Lower lobe of right lung (tissue), 2 donors: ENCODE results near the gene CCDC9. TPM values are rescaled to one million over a fixed set of nuclear protein-coding genes. Genes with fewer than 3 reads are reported as not detected.
"Not testable (repeated sequence)": the region's sequence is repeated elsewhere in the genome, so short reads cannot be mapped to it uniquely, and the experiment has no call there.

Experiments used
- ATAC-seq, 2 donors: fragments of 200-7000 bp; cut with Tn5 transposase; one replicate each; pipeline ENCODE4 v1.9.1; 2020 to 2022; ENCODE audit warnings: mild to moderate bottlenecking in 2 of 2, moderate library complexity in 2 of 2
- DNase-seq: peaks from one replicate; pipeline ENCODE4 v3.0.0-alpha.2; 2020
- H3K27ac ChIP-seq: fragments of 200-600 bp; one replicate; pipeline ENCODE4 v1.8.0; 2022
- H3K27me3 ChIP-seq: fragments of 200-600 bp; one replicate; pipeline ENCODE4 v1.8.0; 2022; ENCODE audit warnings: low read depth
- H3K36me3 ChIP-seq: fragments of 200-600 bp; one replicate; pipeline ENCODE4 v1.8.0; 2022; ENCODE audit warnings: mild to moderate bottlenecking
- H3K4me1 ChIP-seq: fragments of 200-600 bp; one replicate; pipeline ENCODE4 v1.8.0; 2022
- H3K4me3 ChIP-seq: fragments of 200-600 bp; one replicate; pipeline ENCODE4 v1.8.0; 2022; ENCODE audit warnings: mild to moderate bottlenecking
- H3K9me3 ChIP-seq: fragments of 200-600 bp; one replicate; pipeline ENCODE4 v1.8.0; 2022
- intact Hi-C: fragments of 100-400 bp; cut with DNase I; formaldehyde crosslinking; loops from one replicate; pipeline ENCODE4 v1.11.0; 2022
- total RNA-seq: library from RNA; stranded (reverse); fragmentation: NEBNext Ultra II Directional; extraction: Animal tissue kit (Norgen Biotek cat#: 25700); gene quantifications from one replicate; pipeline ENCODE4 v1.2.1, GENCODE V29; 2021
- TF ChIP-seq, protein P1 (sequence below): fragments of 200-600 bp; IDR thresholded peaks from one replicate; pipeline ENCODE4 v1.8.0; 2022; ENCODE audit warnings: antibody characterized with exemption, mild to moderate bottlenecking
- donor health status: DM: no; HTN: yes; CAD: no; lungs with severe emphysema.

The CCDC9 gene
- total RNA-seq, 1 donor from 2014 or later = 30.7 TPM

DNA sequence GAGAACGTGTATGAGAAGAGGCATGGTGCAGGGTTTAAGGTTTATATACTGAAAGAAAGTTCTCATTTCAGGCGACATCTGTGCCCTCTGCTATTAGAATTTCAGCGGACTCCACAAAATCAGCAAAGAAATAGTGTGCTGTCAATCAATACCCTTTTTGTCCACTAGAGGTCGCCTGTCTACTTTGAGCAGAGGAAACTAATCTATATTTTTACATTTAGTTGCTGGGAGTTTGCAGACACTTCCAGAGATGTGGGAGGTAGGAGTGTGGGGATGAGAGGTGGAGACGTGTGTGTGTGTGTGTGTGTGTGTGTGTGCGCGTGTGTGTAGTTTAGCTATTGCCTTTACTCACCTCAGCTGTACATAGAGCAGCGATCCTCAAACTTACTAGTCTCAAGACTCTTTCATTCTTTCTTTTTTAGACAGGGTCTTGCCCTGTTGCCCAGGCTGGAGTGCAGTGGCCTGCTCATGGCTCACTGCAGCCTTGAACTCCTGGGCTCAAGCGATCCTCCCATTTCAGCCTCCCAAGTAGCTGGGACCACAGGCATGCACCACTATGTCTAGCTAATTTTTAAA is 28.1 kb downstream of the CCDC9 start:
- intact Hi-C loops = no loop called here
- ATAC-seq = peak; percentile 42 to 46
- Histone ChIP-seq H3K4me1 (no peaks in the 10 kb centered on the region), H3K27me3 (no peaks in the 10 kb centered on the region), H3K36me3 (no peaks in the 10 kb centered on the region), H3K9me3 (no peaks in the 10 kb centered on the region), H3K4me3 (no peak overlapping the region), H3K27ac (no peak overlapping the region)
- TF ChIP-seq, protein P1, sequence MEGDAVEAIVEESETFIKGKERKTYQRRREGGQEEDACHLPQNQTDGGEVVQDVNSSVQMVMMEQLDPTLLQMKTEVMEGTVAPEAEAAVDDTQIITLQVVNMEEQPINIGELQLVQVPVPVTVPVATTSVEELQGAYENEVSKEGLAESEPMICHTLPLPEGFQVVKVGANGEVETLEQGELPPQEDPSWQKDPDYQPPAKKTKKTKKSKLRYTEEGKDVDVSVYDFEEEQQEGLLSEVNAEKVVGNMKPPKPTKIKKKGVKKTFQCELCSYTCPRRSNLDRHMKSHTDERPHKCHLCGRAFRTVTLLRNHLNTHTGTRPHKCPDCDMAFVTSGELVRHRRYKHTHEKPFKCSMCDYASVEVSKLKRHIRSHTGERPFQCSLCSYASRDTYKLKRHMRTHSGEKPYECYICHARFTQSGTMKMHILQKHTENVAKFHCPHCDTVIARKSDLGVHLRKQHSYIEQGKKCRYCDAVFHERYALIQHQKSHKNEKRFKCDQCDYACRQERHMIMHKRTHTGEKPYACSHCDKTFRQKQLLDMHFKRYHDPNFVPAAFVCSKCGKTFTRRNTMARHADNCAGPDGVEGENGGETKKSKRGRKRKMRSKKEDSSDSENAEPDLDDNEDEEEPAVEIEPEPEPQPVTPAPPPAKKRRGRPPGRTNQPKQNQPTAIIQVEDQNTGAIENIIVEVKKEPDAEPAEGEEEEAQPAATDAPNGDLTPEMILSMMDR = peak; percentile 79
- DNase-seq = no peak

DNA sequence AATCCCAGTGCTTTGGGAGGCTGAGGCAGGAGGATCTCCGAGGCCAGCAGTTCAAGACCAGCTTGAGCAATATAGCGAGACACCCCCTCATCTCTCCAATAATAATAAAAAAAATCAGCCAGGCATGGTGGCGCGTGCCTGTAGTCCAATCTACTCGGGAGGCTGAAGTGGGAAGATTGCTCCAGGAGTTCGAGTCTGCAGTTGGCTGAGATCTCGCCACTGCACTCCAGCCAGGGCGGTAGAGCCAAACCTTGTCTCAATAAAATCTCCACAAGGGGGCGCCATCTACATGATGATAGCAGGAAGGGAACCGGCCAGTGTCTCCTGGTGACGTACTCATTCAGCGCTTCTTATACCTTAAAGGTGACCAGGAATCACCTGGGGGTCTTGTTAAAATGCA is 39.7 kb downstream of the CCDC9 start:
- peak; percentile 65 for DNase-seq
- H3K9me3 ChIP-seq = no peaks in the 10 kb centered on the region
- no peaks in the 10 kb centered on the region for H3K4me1 ChIP-seq
- H3K4me3 ChIP-seq = no peak overlapping the region
- intact Hi-C loops = no loop called here
- no peaks in the 10 kb centered on the region for H3K27me3 ChIP-seq
- peak; percentile 90 for ATAC-seq
- H3K27ac ChIP-seq = no peak overlapping the region
- TF ChIP-seq, protein P1 = peak; percentile 83
- peaks cover 3% of the 10 kb centered on the region for H3K36me3 ChIP-seq

DNA sequence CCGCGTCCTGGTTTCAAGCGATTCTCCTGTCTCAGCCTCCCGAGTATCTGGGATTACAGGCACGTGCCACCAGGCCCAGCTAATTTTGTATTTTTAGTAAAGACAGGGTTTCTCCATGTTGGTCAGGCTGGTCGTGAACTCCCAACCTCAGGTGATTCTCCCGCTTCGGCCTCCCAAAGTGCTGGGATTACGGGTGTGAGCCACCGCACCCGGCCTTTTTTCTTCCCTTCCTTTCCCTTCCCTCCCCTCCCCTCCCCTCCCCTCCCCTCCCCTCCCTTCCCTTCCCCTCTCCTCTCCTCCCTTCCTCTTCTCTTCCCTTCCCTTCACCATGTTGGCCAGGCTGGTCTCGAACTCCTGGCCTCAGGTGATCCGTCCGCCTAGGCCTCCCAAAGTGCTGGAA is 44.5 kb downstream of the CCDC9 start:
- H3K4me1 ChIP-seq, H3K27me3 ChIP-seq, DNase-seq, ATAC-seq, intact Hi-C loops, H3K4me3 ChIP-seq, H3K9me3 ChIP-seq, H3K27ac ChIP-seq, H3K36me3 ChIP-seq: not testable (repeated sequence)

DNA sequence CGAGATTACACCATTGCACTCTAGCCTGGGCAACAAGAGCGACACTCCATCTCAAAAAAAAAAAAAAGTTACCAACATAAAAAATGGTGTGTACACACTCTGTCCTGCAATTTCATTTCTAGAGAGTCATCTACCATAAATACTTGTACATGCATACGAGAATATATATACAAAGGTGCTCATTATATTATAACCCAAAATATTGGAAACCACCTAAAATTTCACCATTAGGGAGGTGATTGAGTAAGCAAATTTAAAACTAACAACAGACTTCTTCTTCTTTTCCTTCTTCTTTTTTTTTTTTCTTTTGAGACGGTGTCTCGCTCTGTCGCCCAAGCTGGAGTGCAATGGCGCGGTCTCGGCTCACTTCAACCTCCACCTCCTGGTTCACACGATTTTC is 45.9 kb downstream of the CCDC9 start:
- intact Hi-C loops = no loop called here
- TF ChIP-seq, protein P1 = no peak
- DNase-seq = no peak
- H3K27ac ChIP-seq = no peak overlapping the region
- H3K36me3 ChIP-seq = no peaks in the 10 kb centered on the region
- no peaks in the 10 kb centered on the region for H3K9me3 ChIP-seq
- ATAC-seq = no peak
- H3K4me1 ChIP-seq = no peaks in the 10 kb centered on the region
- no peaks in the 10 kb centered on the region for H3K27me3 ChIP-seq
- H3K4me3 ChIP-seq = no peak overlapping the region

DNA sequence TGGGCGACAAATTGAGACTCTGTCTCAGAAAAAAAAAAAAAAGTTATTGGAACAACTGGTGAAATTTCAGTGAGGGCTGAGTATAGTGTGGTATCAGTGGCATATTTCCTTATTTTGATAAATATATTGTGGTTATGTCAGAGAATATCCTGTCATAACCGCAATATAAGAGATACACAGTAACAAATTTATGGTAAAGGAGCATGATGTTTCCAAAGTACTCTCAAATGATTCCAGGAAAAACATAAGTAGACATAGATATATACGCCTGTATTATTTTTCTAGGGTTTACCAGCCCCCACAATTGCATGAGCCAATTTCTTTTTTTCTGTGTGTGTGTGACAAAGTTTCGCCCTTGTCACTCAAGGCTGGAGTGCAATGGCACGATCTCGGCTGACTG is 47.6 kb downstream of the CCDC9 start:
- no peak for DNase-seq
- Histone ChIP-seq H3K4me3 (no peak overlapping the region), H3K36me3 (no peaks in the 10 kb centered on the region), H3K27ac (no peak overlapping the region), H3K9me3 (no peaks in the 10 kb centered on the region), H3K4me1 (no peaks in the 10 kb centered on the region), H3K27me3 (no peaks in the 10 kb centered on the region)
- ATAC-seq = no peak
- TF ChIP-seq, protein P1 = no peak
- intact Hi-C loops = no loop called here

DNA sequence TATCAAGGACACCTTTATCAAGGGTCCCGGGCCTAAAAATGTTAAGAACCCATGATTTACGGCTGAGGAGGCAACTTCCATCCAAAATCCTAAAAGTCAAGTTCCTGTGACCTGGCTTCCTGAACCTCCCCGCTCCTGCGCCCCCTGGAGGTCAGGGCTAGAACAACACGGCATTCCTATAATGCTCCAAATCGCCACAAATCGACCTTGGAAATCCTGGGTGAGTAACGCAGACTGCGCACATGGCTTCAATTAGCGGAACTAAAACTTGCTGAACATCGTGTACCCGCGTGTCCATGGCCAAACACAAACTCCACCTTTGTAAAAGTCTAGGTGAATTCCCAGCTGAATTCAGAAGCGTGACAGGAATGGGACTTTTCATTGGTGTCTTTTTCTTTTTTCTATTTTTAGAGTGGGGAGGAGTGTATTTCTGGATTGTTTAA is 49.0 kb downstream of the CCDC9 start:
- TF ChIP-seq, protein P1 = peak; percentile 93
- Histone ChIP-seq H3K4me3 (no peak overlapping the region), H3K27ac (no peak overlapping the region), H3K9me3 (no peaks in the 10 kb centered on the region), H3K4me1 (no peaks in the 10 kb centered on the region), H3K27me3 (no peaks in the 10 kb centered on the region), H3K36me3 (no peaks in the 10 kb centered on the region)
- ATAC-seq (peak; percentile 78 to 86), DNase-seq (peak; percentile 74)
- intact Hi-C loops = no loop called here
